CD14-positive monocyte (primary cell): Measurements from ENCODE around the gene ZBTB17. TPM values are rescaled to one million over a fixed set of nuclear protein-coding genes. Genes with fewer than 3 reads are reported as not detected.

Experiments
- DNase-seq, 3 donors: peaks; one replicate each; pipeline ENCODE4 v3.0.0-alpha.2; 2011 to 2022
- H2AFZ ChIP-seq: 2 replicates; pipeline ENCODE4 v1.6.0; 2012; ENCODE audit warnings: mild to moderate bottlenecking, low read depth, low read length, inconsistent platforms; ENCODE audit not compliant: insufficient read depth, poor library complexity, severe bottlenecking
- H3K27ac ChIP-seq, 2 donors: 1 replicate in 1 of 2; 2 replicates in 1 of 2; pipeline ENCODE4 v1.5.1; 2012 to 2013; ENCODE audit warnings: low read length in 2 of 2, control low read depth in 1 of 2, inconsistent platforms in 1 of 2, low read depth in 1 of 2, mild to moderate bottlenecking in 1 of 2
- H3K27me3 ChIP-seq, 2 donors: one replicate each; pipeline versions ENCODE4 v1.6.0 to v1.6.1; 2011 to 2013; ENCODE audit warnings: low read length in 2 of 2; ENCODE audit not compliant: control insufficient read depth in 2 of 2, insufficient read depth in 2 of 2
- H3K36me3 ChIP-seq, 2 donors: replicated peaks in 1 of 2; 1 replicate in 1 of 2; 2 replicates in 1 of 2; pipeline versions ENCODE4 v1.5.1 to v1.6.1; 2012 to 2013; ENCODE audit warnings: low read length in 2 of 2, control low read depth in 1 of 2, inconsistent platforms in 1 of 2, mild to moderate bottlenecking in 1 of 2; ENCODE audit not compliant: insufficient read depth in 2 of 2, control insufficient read depth in 1 of 2
- H3K4me1 ChIP-seq, 2 donors: 1 replicate in 1 of 2; 2 replicates in 1 of 2; pipeline versions ENCODE4 v1.5.1 to v1.6.1; 2012 to 2013; ENCODE audit warnings: low read length in 2 of 2, control low read depth in 1 of 2, inconsistent platforms in 1 of 2, mild to moderate bottlenecking in 1 of 2, moderate library complexity in 1 of 2; ENCODE audit not compliant: insufficient read depth in 2 of 2, control insufficient read depth in 1 of 2
- H3K4me2 ChIP-seq: replicated peaks from 2 replicates; pipeline ENCODE3; 2012; ENCODE audit warnings: low read length, moderate library complexity, mild to moderate bottlenecking; ENCODE audit not compliant: poor library complexity, severe bottlenecking; ENCODE audit errors: extremely low read depth
- H3K4me3 ChIP-seq, 3 experiments: fragments of 200-600 bp in 1 of 3; sonication (generic) in 1 of 3; replicated peaks in 1 of 3; 1 replicate in 2 of 3; 2 replicates in 1 of 3; pipeline ENCODE4 v1.5.1; 2011 to 2013; ENCODE audit warnings: low read length in 3 of 3, mild to moderate bottlenecking in 3 of 3, control low read depth in 2 of 3, low read depth in 2 of 3, inconsistent platforms in 1 of 3, moderate library complexity in 1 of 3
- H3K79me2 ChIP-seq: 2 replicates; pipeline ENCODE4 v1.6.0; 2012; ENCODE audit warnings: mild to moderate bottlenecking, control low read depth, inconsistent platforms, low read length, moderate library complexity; ENCODE audit not compliant: insufficient read depth
- H3K9ac ChIP-seq: 2 replicates; pipeline ENCODE4 v1.6.0; 2017; ENCODE audit warnings: low read length, mild to moderate bottlenecking; ENCODE audit not compliant: insufficient read depth, poor library complexity, severe bottlenecking
- H3K9me3 ChIP-seq, 2 donors: replicated peaks in 1 of 2; 1 replicate in 1 of 2; 2 replicates in 1 of 2; pipeline versions ENCODE4 v1.5.1 to v1.6.1; 2012 to 2013; ENCODE audit warnings: low read length in 2 of 2, control low read depth in 1 of 2; ENCODE audit not compliant: control insufficient read depth in 1 of 2, insufficient read depth in 1 of 2
- H4K20me1 ChIP-seq: 2 replicates; pipeline ENCODE4 v1.6.0; 2012; ENCODE audit warnings: mild to moderate bottlenecking, low read length, control low read depth, moderate library complexity; ENCODE audit not compliant: insufficient read depth
- H3K27ac Mint-ChIP-seq, 7 donors: one replicate each; pipeline ENCODE4 v1.8.0; 2020; ENCODE audit warnings: mild to moderate bottlenecking in 7 of 7, mixed read lengths in 7 of 7, moderate library complexity in 6 of 7, inconsistent platforms in 2 of 7
- H3K27me3 Mint-ChIP-seq, 3 donors: one replicate each; pipeline ENCODE4 v1.8.0; 2021 to 2022; ENCODE audit warnings: low read depth in 3 of 3, mild to moderate bottlenecking in 3 of 3, mixed read lengths in 3 of 3, moderate library complexity in 3 of 3, inconsistent platforms in 1 of 3
- H3K36me3 Mint-ChIP-seq, 2 donors: one replicate each; pipeline ENCODE4 v1.8.0; 2020; ENCODE audit warnings: mixed read lengths in 2 of 2, inconsistent platforms in 1 of 2, mild to moderate bottlenecking in 1 of 2
- H3K4me1 Mint-ChIP-seq: one replicate; pipeline ENCODE4 v1.8.0; 2020; ENCODE audit warnings: mild to moderate bottlenecking, mixed read lengths
- H3K4me3 Mint-ChIP-seq, 2 donors: one replicate each; pipeline ENCODE4 v1.8.0; 2020; ENCODE audit warnings: mild to moderate bottlenecking in 2 of 2, mixed read lengths in 2 of 2, moderate library complexity in 1 of 2
- H3K9me3 Mint-ChIP-seq, 7 donors: one replicate each; pipeline ENCODE4 v1.8.0; 2020 to 2022; ENCODE audit warnings: mixed read lengths in 7 of 7, mild to moderate bottlenecking in 6 of 7, moderate library complexity in 6 of 7, inconsistent platforms in 2 of 7
- CTCF ChIP-seq: fragments of 200-600 bp; IDR thresholded peaks from one replicate; pipeline ENCODE4 v1.8.0; 2022; ENCODE audit warnings: antibody characterized with exemption, mild to moderate bottlenecking
- WGBS: methylation state at CpG from one replicate; pipeline ENCODE4 v1.1.5; 2013; ENCODE audit warnings: missing lambda C conversion rate; ENCODE audit not compliant: insufficient coverage; 5-methylcytosine and 5-hydroxymethylcytosine counted together
- intact Hi-C, 2 donors: fragments of 100-400 bp; cut with micrococcal nuclease; formaldehyde crosslinking; loops; one replicate each; pipeline versions ENCODE4 v1.15.0 to v1.15.1; 2023
- polyA plus RNA-seq, 3 donors: library from polyadenylated mRNA; depleted of rRNA in 1 of 3; unstranded in 2 of 3; stranded (reverse) in 1 of 3; fragments of 300-500 nt in 2 of 3; fragments of >200 nt in 1 of 3; fragmentation: Illumina TruSeq in 2 of 3; gene quantifications; 1 replicate in 2 of 3; 2 replicates in 1 of 3; pipeline ENCODE4 v1.2.3, GENCODE V29; 2012 to 2021

Gene ZBTB17
- polyA plus RNA-seq, 3 donors, result 2.8 to 93.3 (median 7.6) TPM

GRCh38 chr1:16014509-16015482 is 38.9 kb upstream of the ZBTB17 start:
- Mint-ChIP-seq H3K36me3 (no peaks in the 10 kb centered on the region), H3K4me3 (no peak overlapping the region), H3K27ac (no peak overlapping the region), H3K4me1 (peaks cover 15% of the 10 kb centered on the region), H3K9me3 (no peaks in the 10 kb centered on the region), H3K27me3 (peaks cover 13 to 19% (median 14%) of the 10 kb centered on the region in 3 donors)
- H2AFZ ChIP-seq, result peak overlapping the region; percentile 11
- H4K20me1 ChIP-seq, result no peaks in the 10 kb centered on the region
- H3K4me2 ChIP-seq, result no peak overlapping the region
- intact Hi-C loops, result loop anchor here in 1 of 2 donors (10.0 kb wide), 1 partner anchor 170 kb away; no protein-coding TSS in a partner anchor
- H3K4me1 ChIP-seq, result peaks cover 13 to 22% of the 10 kb centered on the region in 2 donors
- 78% methylated on average over 7 of the region's 17 CpGs for WGBS
- H3K4me3 ChIP-seq, result no peak overlapping the region
- no peaks in the 10 kb centered on the region for H3K9me3 ChIP-seq
- H3K79me2 ChIP-seq, result no peaks in the 10 kb centered on the region
- H3K27me3 ChIP-seq, result no peaks in the 10 kb centered on the region
- DNase-seq, result no peak
- no peak for TF ChIP-seq CTCF
- H3K36me3 ChIP-seq, result no peaks in the 10 kb centered on the region
- no peak overlapping the region for H3K27ac ChIP-seq
- H3K9ac ChIP-seq, result no peak overlapping the region

GRCh38 chr1:16013908-16014258 is 38.0 kb upstream of the ZBTB17 start:
- no peaks in the 10 kb centered on the region for H3K9me3 ChIP-seq
- no CpG with 5 or more reads among the region's 4 CpGs for WGBS
- Mint-ChIP-seq H3K27me3 (peaks cover 12 to 14% (median 13%) of the 10 kb centered on the region in 3 donors), H3K4me3 (peak overlapping the region in 1 of 2 donors; percentile 21), H3K36me3 (no peaks in the 10 kb centered on the region), H3K9me3 (no peaks in the 10 kb centered on the region), H3K27ac (peak overlapping the region in 2 of 7 donors; percentile 32 to 58), H3K4me1 (peaks cover 15% of the 10 kb centered on the region)
- TF ChIP-seq CTCF, result no peak
- no peaks in the 10 kb centered on the region for H4K20me1 ChIP-seq
- no peaks in the 10 kb centered on the region for H3K36me3 ChIP-seq
- H3K4me3 ChIP-seq, result no peak overlapping the region
- intact Hi-C loops, result loop anchor here in 1 of 2 donors (2.0 to 10.0 kb wide), 2 partner anchors 41 to 171 kb away; no protein-coding TSS in a partner anchor
- no peaks in the 10 kb centered on the region for H3K27me3 ChIP-seq
- no peak overlapping the region for H3K4me2 ChIP-seq
- no peak for DNase-seq
- no peak overlapping the region for H3K27ac ChIP-seq
- no peaks in the 10 kb centered on the region for H3K79me2 ChIP-seq
- H3K9ac ChIP-seq, result no peak overlapping the region
- H2AFZ ChIP-seq, result no peak overlapping the region
- peaks cover 13 to 22% of the 10 kb centered on the region in 2 donors for H3K4me1 ChIP-seq
